Measurements from ENCODE around the gene PSMA3. TPM values are rescaled to one million over a fixed set of nuclear protein-coding genes. Genes with fewer than 3 reads are reported as not detected.

The PSMA3 gene
- total RNA-seq, 1 donor from 2014 or later, result 197 TPM

- Mint-ChIP-seq H3K36me3 (ENCODE audit: insufficient read depth) (no peaks in the 10 kb centered on the region), H3K4me1 (ENCODE audit: low read depth) (peaks cover 4% of the 10 kb centered on the region), H3K4me3 (ENCODE audit: low read depth) (no peak overlapping the region), H3K9me3 (ENCODE audit: low read depth) (no peaks in the 10 kb centered on the region), H3K27me3 (no peaks in the 10 kb centered on the region), H3K27ac (no peak overlapping the region)
- DNase-seq (ENCODE audit: low spot score, unreplicated experiment), result no peak
- TF ChIP-seq, protein P1, sequence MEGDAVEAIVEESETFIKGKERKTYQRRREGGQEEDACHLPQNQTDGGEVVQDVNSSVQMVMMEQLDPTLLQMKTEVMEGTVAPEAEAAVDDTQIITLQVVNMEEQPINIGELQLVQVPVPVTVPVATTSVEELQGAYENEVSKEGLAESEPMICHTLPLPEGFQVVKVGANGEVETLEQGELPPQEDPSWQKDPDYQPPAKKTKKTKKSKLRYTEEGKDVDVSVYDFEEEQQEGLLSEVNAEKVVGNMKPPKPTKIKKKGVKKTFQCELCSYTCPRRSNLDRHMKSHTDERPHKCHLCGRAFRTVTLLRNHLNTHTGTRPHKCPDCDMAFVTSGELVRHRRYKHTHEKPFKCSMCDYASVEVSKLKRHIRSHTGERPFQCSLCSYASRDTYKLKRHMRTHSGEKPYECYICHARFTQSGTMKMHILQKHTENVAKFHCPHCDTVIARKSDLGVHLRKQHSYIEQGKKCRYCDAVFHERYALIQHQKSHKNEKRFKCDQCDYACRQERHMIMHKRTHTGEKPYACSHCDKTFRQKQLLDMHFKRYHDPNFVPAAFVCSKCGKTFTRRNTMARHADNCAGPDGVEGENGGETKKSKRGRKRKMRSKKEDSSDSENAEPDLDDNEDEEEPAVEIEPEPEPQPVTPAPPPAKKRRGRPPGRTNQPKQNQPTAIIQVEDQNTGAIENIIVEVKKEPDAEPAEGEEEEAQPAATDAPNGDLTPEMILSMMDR (IDR thresholded peaks at IDR 0.05; ENCODE audit: unreplicated experiment), result no peak
Observed at GRCh38 chr14:58238252-58239243, 6.1 kb upstream of the PSMA3 start.

DNA sequence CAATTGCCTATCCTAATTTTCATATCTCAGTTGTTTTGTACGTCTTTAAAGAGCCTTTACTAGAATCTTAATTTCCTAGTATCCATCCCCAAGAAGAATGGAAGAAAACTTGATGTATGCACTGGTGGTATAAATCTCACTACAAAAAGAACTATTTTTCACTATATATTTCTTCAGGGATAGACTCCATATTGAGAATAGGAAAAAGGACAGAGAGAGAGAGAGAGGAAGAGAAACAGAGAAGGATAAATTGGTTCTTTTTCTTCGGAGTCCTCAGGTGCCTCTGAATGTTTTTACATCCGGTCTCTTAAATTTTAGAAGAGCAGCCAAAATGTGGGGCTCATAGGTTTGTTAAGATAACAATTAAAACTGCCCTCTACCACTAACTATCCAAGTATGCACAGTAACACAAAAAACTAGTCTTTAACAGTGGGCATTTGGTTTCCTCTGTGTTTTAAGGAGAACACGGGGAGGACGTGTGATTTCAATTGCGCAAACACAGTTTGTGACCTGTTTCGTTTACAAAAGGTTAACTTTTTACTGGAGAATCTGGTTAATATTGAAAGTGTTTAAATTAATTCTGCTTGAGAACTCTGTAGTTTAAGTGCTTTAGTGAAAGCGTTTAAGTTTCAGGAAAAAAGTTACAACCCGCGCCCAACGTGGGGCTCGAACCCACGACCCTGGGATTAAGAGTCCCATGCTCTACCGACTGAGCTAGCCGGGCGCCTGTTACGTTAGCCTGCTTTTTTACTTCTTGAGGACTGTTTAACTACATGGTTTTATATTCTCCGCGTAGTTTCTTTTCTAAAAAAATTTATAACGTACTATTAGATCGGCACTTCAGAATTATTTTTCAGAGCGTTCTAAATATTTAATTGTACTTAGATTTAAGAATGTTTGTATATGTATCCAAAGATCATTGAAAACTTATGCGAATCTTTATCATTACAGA lies 5.1 kb upstream of the PSMA3 start:
- peaks cover 10% of the 10 kb centered on the region for H3K4me1 Mint-ChIP-seq (ENCODE audit: low read depth)
- no peaks in the 10 kb centered on the region for H3K27me3 Mint-ChIP-seq
- TF ChIP-seq, protein P1 (IDR thresholded peaks at IDR 0.05; ENCODE audit: unreplicated experiment), result no peak
- peak; percentile 65 for DNase-seq (ENCODE audit: low spot score, unreplicated experiment)
- H3K36me3 Mint-ChIP-seq (ENCODE audit: insufficient read depth), result no peaks in the 10 kb centered on the region
- no peak overlapping the region for H3K27ac Mint-ChIP-seq
- no peaks in the 10 kb centered on the region for H3K9me3 Mint-ChIP-seq (ENCODE audit: low read depth)
- no peak overlapping the region for H3K4me3 Mint-ChIP-seq (ENCODE audit: low read depth)

GRCh38 chr14:58243790-58244555 lies 670 bp upstream of the PSMA3 start:
- Mint-ChIP-seq H3K4me1 (ENCODE audit: low read depth) (peaks cover 25% of the 10 kb centered on the region), H3K27me3 (no peaks in the 10 kb centered on the region), H3K4me3 (ENCODE audit: low read depth) (peak overlapping the region; percentile 95), H3K27ac (peak overlapping the region; percentile 100), H3K9me3 (ENCODE audit: low read depth) (no peaks in the 10 kb centered on the region), H3K36me3 (ENCODE audit: insufficient read depth) (peaks cover 3% of the 10 kb centered on the region)
- no peak for DNase-seq (ENCODE audit: low spot score, unreplicated experiment)
- TF ChIP-seq, protein P1 (IDR thresholded peaks at IDR 0.05; ENCODE audit: unreplicated experiment), result no peak

DNA sequence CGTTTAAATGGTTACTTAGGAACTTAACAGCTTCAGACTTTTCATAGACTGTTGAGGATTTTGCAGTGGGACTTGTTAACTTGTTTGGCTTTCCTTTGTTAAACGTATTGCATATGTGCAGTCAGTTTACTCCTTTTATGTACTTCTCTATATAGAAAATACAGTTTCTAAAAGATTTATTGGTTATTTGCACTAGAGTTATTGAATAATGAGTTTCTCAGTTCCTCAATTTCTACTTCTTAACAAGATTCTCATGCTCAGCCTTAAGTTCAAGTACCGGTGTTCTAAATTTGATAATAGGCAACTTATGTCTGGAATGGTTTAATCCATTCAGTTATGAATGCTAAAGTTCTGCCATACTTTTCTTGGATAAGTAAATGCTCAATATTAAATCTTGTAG lies 919 bp downstream of the PSMA3 start:
- Mint-ChIP-seq H3K27me3 (no peaks in the 10 kb centered on the region), H3K4me3 (ENCODE audit: low read depth) (peak overlapping the region; percentile 95)
- TF ChIP-seq, protein P1 (IDR thresholded peaks at IDR 0.05; ENCODE audit: unreplicated experiment), result no peak

More for the DNA sequence above, 919 bp downstream of the PSMA3 start:
- H3K27ac Mint-ChIP-seq, result peak overlapping the region; percentile 100
- no peak for DNase-seq (ENCODE audit: low spot score, unreplicated experiment)
- no peaks in the 10 kb centered on the region for H3K9me3 Mint-ChIP-seq (ENCODE audit: low read depth)
- peaks cover 6% of the 10 kb centered on the region for H3K36me3 Mint-ChIP-seq (ENCODE audit: insufficient read depth)
- H3K4me1 Mint-ChIP-seq (ENCODE audit: low read depth), result peaks cover 23% of the 10 kb centered on the region

Measured in progenitor cell of endocrine pancreas (in vitro differentiated cells).